GM23248 (cell line): ENCODE results near the gene LDB2.

Source experiments
- EZH2 ChIP-seq: fragments of 200-600 bp; sonication (generic); IDR thresholded peaks from 2 replicates; pipeline ENCODE4 v1.6.1; 2018; ENCODE audit warnings: antibody characterized with exemption, mild to moderate bottlenecking; ENCODE audit not compliant: insufficient read depth, poor library complexity, severe bottlenecking
- EZH2phosphoT487 ChIP-seq: fragments of 200-600 bp; sonication (generic); IDR thresholded peaks from 2 replicates; pipeline ENCODE4 v1.6.1; 2018; ENCODE audit warnings: antibody characterized with exemption, moderate library complexity, mild to moderate bottlenecking, low read depth; ENCODE audit not compliant: insufficient read depth

- TF ChIP-seq EZH2 (no peak), EZH2phosphoT487 (no peak)
Observed at GRCh38 chr4:16852228-16852627, 46.2 kb downstream of the LDB2 start.
